Testis (tissue), 3 donors: Measurements from ENCODE around the gene FOXC1. TPM values are rescaled to one million over a fixed set of nuclear protein-coding genes. Genes with fewer than 3 reads are reported as not detected.

Source experiments
- DNase-seq: peaks from one replicate; pipeline ENCODE4 v3.0.0-alpha.2; 2019
- H3K27ac ChIP-seq, 2 donors: fragments of 200-600 bp; sonication (generic); one replicate each; pipeline ENCODE4 v1.5.1; 2019
- H3K27me3 ChIP-seq: fragments of 200-600 bp; sonication (generic); one replicate; pipeline ENCODE4 v1.5.1; 2019
- H3K36me3 ChIP-seq: fragments of 200-600 bp; sonication (generic); one replicate; pipeline ENCODE4 v1.5.1; 2017; ENCODE audit warnings: low read depth; ENCODE audit errors: missing control alignments
- H3K4me1 ChIP-seq: fragments of 200-600 bp; sonication (generic); one replicate; pipeline ENCODE4 v1.5.1; 2019
- H3K4me3 ChIP-seq, 2 donors: fragments of 200-600 bp; sonication (generic); one replicate each; pipeline ENCODE4 v1.5.1; 2017 to 2019
- H3K9me3 ChIP-seq: fragments of 200-600 bp; sonication (generic); one replicate; pipeline ENCODE4 v1.5.1; 2017
- POLR2A ChIP-seq: fragments of 450-650 bp; IDR thresholded peaks from one replicate; pipeline ENCODE4 v1.6.1; 2017; ENCODE audit warnings: antibody characterized with exemption, mild to moderate bottlenecking, moderate library complexity
- WGBS, 2 donors: methylation state at CpG; one replicate each; pipeline ENCODE4 v1.1.5; 2018; 5-methylcytosine and 5-hydroxymethylcytosine counted together
- intact Hi-C: fragments of 100-400 bp; cut with DNase I; formaldehyde crosslinking; loops from one replicate; pipeline ENCODE4 v1.15.1; 2023; ENCODE audit warnings: low total_unique reads
- polyA plus RNA-seq: library from polyadenylated mRNA; stranded (reverse); fragments of 350-450 nt; fragmentation: Illumina TruSeq; extraction: RNeasy Lipid Tissue Mini Kit (QIAGEN cat#74804); gene quantifications from one replicate; pipeline ENCODE4 v1.2.3, GENCODE V29; 2014; ENCODE audit warnings: low read depth, low replicate concordance; ENCODE audit not compliant: insufficient read depth
- total RNA-seq, 2 donors: library from RNA; depleted of rRNA; stranded (reverse); fragments of >200 nt; gene quantifications; one replicate each; pipeline ENCODE4 v1.2.3, GENCODE V29; 2016
- TF ChIP-seq, protein P1 (sequence below), 3 experiments: fragments of 450-650 bp in 2 of 3; fragments of 200-600 bp in 1 of 3; sonication (generic) in 1 of 3; IDR thresholded peaks; one replicate each; pipeline ENCODE4 v1.5.1; 2016 to 2019; ENCODE audit warnings: antibody characterized with exemption in 3 of 3, mild to moderate bottlenecking in 2 of 3, moderate library complexity in 1 of 3

The FOXC1 gene
- total and polyA plus RNA-seq, 3 donors from 2014 or later: 4.7 to 10.6 (median 9.4) TPM

DNA sequence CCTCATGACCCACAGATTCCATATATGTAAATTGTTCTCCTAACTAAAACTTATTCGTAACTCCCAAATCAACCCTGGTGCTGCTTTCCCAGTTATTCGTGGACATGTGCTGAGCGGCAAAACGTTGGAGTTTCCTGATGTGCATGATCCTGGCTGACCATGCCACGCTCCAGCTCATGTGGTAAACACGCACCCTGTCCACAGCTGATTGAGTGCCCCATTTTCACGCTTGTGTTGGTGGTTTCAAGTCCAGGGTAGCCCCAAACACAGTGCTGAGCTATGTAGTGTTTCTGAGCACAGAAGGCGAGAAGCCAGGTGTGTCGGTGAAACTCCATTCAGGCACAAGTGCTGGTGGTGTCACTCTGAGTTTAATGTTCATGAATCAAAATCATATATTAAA, 19.1 kb upstream of the FOXC1 start:
- no peaks in the 10 kb centered on the region for H3K27me3 ChIP-seq
- H3K36me3 ChIP-seq: no peaks in the 10 kb centered on the region
- no peak for DNase-seq
- intact Hi-C loops: loop anchor here (10.0 kb wide), 1 partner anchor 1044 kb away; no protein-coding TSS in a partner anchor
- H3K9me3 ChIP-seq: no peaks in the 10 kb centered on the region
- H3K4me1 ChIP-seq: no peaks in the 10 kb centered on the region
- 91% methylated on average over 9 of the region's 9 CpGs for WGBS, 2 donors
- no peak overlapping the region for H3K4me3 ChIP-seq
- H3K27ac ChIP-seq: no peak overlapping the region
- TF ChIP-seq, protein P1, sequence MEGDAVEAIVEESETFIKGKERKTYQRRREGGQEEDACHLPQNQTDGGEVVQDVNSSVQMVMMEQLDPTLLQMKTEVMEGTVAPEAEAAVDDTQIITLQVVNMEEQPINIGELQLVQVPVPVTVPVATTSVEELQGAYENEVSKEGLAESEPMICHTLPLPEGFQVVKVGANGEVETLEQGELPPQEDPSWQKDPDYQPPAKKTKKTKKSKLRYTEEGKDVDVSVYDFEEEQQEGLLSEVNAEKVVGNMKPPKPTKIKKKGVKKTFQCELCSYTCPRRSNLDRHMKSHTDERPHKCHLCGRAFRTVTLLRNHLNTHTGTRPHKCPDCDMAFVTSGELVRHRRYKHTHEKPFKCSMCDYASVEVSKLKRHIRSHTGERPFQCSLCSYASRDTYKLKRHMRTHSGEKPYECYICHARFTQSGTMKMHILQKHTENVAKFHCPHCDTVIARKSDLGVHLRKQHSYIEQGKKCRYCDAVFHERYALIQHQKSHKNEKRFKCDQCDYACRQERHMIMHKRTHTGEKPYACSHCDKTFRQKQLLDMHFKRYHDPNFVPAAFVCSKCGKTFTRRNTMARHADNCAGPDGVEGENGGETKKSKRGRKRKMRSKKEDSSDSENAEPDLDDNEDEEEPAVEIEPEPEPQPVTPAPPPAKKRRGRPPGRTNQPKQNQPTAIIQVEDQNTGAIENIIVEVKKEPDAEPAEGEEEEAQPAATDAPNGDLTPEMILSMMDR (IDR thresholded peaks at IDR 0.05): no peak
- TF ChIP-seq POLR2A: no peak

DNA sequence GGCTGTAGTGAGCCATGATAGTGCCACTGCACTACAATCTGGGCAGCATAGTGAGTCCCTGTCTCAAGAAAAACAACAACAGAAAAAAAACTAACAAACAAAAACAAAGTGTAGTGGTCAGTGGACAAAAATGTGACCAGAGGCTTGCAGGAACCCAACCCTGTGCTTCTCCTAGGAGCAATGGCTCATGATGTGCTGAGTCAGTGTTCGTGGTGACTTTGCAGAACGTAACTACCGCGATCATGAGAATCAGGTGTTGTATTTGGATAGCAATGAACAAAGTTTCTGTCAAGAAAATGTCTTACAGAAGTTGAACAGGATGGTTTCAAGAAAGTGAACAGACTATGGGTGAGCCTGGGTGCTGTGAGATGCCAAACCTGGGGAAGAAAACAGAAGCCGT, 18.5 kb upstream of the FOXC1 start:
- WGBS, 2 donors: 90 to 94% methylated on average over 5 of the region's 5 CpGs
- intact Hi-C loops: loop anchor here (10.0 kb wide), 1 partner anchor 1044 kb away; no protein-coding TSS in a partner anchor
- H3K27me3 ChIP-seq: no peaks in the 10 kb centered on the region

DNA sequence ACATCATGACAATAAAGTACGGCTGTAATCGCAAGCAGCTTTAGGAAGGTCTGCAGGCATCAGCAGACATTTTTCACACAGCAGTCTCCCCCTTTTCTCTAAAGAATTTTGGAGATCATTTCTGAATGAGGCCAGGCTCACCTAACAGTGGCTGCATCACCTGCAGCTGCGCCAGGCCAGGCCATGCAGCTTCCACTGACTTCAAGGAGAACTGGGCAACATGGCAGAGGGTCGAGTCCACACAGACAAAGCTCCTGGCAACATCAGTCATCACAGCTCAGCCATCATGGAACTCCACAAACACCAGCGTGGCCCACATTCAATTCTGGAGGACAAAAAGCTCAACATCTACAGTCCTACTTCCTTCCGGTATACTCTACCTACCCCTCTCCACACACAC, 17.8 kb upstream of the FOXC1 start:
- TF ChIP-seq, protein P1 (IDR thresholded peaks at IDR 0.05): no peak
- TF ChIP-seq POLR2A: no peak
- WGBS, 2 donors: 90 to 94% methylated on average over 6 of the region's 6 CpGs
- intact Hi-C loops: loop anchor here (10.0 kb wide), 1 partner anchor 1043 kb away; no protein-coding TSS in a partner anchor
- no peaks in the 10 kb centered on the region for H3K4me1 ChIP-seq
- DNase-seq: no peak
- H3K27ac ChIP-seq: no peak overlapping the region
- H3K9me3 ChIP-seq: no peaks in the 10 kb centered on the region
- H3K27me3 ChIP-seq: no peaks in the 10 kb centered on the region
- no peak overlapping the region for H3K4me3 ChIP-seq
- no peaks in the 10 kb centered on the region for H3K36me3 ChIP-seq

More for the DNA sequence above, 18.5 kb upstream of the FOXC1 start:
- Histone ChIP-seq H3K27ac (no peak overlapping the region), H3K4me1 (no peaks in the 10 kb centered on the region), H3K9me3 (no peaks in the 10 kb centered on the region), H3K36me3 (no peaks in the 10 kb centered on the region), H3K4me3 (no peak overlapping the region)
- TF ChIP-seq, protein P1 (IDR thresholded peaks at IDR 0.05): no peak
- no peak for TF ChIP-seq POLR2A
- no peak for DNase-seq

DNA sequence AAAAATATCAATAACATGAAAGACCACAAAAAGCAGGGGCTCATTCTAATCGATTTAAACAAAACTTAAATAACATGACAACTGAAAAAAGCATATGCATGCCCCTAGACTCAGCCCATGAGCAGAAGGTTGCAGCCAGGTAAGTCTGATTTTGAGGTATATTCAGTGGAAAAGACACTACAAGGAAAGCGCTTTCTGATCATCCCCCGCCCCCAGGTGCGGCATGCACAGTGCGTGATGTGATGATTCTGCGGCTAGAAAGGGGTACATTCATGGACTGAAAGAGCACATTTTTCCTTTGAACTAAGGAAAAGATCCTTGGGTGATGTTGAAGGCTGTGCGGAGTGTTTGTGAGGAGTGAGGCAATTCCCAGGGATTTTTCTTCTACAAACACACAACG, 16.9 kb upstream of the FOXC1 start:
- Histone ChIP-seq H3K27ac (no peak overlapping the region), H3K9me3 (no peaks in the 10 kb centered on the region), H3K4me1 (no peaks in the 10 kb centered on the region), H3K27me3 (no peaks in the 10 kb centered on the region), H3K36me3 (no peaks in the 10 kb centered on the region), H3K4me3 (no peak overlapping the region)
- intact Hi-C loops: loop anchor here (10.0 kb wide), 1 partner anchor 1042 kb away; no protein-coding TSS in a partner anchor
- TF ChIP-seq POLR2A: no peak
- no peak for DNase-seq
- WGBS, 2 donors: 61 to 75% methylated on average over 8 of the region's 8 CpGs

DNA sequence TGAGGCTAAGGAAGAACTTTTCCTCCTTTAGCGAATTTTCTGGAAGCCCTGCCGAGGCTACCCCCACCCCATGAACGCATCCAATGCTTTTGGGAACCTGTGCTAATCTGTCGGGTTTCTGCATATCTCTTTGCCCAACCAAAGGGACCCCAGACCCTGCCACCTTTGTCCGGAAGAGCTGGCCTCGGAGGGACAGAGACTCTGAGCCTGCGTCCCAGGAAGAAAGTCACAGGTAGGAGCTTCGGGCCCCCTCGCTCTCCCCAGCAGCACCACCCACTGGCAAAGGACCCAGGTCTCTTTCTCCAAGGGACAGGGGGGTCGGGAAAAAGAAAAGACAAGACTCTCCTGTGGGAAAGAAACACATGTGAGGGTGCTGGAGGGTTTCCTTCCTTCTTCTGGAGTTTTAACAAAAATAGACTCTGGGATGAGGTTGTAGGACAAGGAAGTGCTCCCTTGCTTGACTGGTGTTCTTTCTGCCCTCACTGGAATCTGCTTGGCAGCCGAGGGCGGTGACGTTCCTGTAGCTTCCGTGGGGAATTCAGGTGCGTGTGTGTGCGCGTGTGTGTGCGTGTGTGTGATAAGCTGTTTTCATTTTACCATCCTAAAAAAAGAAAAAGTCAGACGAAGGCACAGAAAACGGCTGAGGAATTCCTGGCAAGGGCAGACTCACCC, 16.3 kb upstream of the FOXC1 start:
- DNase-seq: no peak
- 48 to 80% methylated on average over 20 of the region's 20 CpGs for WGBS, 2 donors
- no peaks in the 10 kb centered on the region for H3K4me1 ChIP-seq

More for the DNA sequence above, 16.3 kb upstream of the FOXC1 start:
- Histone ChIP-seq H3K9me3 (no peaks in the 10 kb centered on the region), H3K27ac (no peak overlapping the region), H3K36me3 (no peaks in the 10 kb centered on the region), H3K27me3 (no peaks in the 10 kb centered on the region), H3K4me3 (no peak overlapping the region)
- TF ChIP-seq, protein P1 (IDR thresholded peaks at IDR 0.05): no peak
- TF ChIP-seq POLR2A: no peak
- intact Hi-C loops: loop anchor here (10.0 kb wide), 1 partner anchor 1041 kb away; no protein-coding TSS in a partner anchor
